HG02943 (cell line): ENCODE results near the gene APMAP.
"Not testable (repeated sequence)": the region's sequence is repeated elsewhere in the genome, so short reads cannot be mapped to it uniquely, and the experiment has no call there.

Source experiments
- ATAC-seq: cut with Tn5 transposase; IDR thresholded peaks from one replicate; pipeline ENCODE4 v1.9.1; 2021; ENCODE audit warnings: mild to moderate bottlenecking, low read depth, moderate library complexity; ENCODE audit not compliant: unreplicated experiment

Gene APMAP

GRCh38 chr20:24936526-24937407, 55.8 kb downstream of the APMAP start:
- no peak for ATAC-seq

DNA sequence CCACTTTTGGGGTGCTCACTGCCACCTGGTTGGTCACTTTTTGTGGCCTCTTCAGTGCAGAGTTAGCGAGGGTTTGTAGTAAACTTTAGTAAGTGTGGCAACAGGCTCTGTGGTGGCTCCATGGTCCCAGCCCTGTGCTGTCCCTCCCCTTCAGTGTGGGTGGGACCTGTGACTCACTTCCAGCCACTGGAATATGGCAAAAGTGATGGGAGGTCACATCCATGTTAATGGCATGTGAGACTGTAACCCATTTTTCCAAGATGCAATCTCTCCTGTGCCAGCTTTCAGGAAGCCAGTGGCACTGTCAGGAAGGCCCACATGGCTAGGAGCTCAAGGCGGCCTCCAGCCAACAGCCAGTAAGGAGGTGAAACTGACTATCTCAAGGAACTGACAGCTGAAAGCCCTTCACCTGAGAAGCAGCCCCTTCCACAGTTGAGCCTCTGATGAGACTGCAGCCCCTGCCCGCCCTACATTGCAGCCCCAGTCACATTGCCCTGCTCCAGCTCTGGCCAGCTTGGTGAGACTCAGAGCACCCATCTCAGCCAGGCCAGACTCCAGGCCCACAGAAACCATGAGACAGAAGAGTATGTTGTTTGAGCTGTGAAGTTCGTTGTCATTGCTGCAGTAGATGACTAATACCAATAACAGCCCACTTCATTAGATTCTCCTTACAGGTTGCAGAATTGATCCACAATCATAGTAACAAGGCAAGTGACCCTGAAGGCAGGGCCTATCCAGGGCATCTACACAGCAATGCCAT, 56.6 kb downstream of the APMAP start:
- ATAC-seq = no peak

DNA sequence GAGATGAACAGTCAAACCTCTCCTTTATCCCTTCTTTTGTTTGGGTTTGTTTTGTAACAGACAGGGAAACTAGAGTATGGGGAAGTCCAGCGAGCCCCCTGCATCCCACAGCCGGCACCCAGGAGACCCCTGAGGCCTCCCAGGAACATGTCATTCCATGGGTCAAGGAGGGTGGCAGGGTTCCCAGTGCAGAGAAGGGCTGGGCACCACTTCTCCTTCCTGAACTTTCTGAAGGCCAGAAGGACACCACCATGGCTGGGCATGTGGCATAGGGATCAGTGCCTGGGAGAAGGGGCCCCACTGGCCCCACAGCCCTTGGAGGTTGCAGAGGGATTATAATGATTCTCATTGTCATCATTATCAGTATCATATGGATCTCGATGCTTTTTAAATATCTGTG, 57.4 kb downstream of the APMAP start:
- no peak for ATAC-seq

GRCh38 chr20:24934716-24935115, 57.8 kb downstream of the APMAP start:
- no peak for ATAC-seq

DNA sequence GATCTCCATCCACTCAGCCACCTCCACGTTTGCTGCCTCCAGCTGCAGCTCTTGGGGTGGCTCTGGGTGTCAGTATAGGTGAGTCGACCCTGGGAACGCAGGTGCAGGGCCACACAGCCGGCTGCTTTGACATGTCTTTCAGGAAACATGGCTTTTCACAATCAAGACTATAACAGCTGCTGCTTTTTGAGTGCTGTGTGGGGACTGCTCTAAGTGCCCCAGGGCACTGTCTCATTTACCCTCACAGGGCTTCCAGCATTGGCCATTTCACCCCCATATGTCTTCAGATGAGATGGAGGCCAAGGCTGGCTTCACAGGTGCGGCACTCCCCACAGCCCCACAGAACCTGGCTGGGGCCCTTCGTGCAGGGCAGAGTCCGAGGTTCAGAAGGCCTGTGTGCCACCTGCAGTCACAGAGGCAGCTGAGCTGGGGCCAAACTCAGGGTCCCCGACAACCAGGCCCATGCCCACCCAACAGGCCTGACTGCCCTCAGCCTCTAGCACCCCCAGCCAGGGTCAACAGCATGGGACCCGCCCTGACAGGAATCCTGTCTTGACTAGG, 58.4 kb downstream of the APMAP start:
- no peak for ATAC-seq

DNA sequence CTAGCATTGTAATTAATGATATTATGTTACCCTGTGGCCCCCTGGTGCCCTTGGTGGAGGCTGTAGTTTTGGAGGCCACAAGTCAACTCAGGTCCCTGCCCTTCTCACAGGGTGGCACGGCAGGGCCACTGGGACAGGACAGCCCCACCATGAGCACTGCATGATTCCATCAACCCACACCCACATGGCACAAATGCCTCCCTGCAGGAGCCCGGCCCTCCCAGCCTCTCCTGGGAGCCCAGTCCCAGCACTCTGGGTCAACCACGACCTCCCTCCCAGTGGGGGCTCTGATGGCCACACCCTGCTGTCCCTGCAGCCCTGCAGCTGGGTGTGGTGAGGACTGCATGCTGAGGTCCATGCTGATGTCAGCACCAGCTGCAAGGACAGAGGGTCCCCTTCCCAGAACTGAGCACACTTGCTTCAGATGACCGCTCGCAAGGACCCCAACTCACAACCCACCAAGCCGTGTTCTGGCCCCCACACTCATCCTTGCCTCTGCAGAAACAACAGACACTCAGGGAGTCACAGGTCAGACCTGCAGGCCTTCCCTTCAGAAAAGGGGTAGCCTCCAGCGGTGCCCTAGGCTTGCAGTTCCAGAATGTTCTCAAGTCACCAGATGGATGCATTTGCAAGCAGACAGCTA, 59.2 kb downstream of the APMAP start:
- no peak for ATAC-seq

DNA sequence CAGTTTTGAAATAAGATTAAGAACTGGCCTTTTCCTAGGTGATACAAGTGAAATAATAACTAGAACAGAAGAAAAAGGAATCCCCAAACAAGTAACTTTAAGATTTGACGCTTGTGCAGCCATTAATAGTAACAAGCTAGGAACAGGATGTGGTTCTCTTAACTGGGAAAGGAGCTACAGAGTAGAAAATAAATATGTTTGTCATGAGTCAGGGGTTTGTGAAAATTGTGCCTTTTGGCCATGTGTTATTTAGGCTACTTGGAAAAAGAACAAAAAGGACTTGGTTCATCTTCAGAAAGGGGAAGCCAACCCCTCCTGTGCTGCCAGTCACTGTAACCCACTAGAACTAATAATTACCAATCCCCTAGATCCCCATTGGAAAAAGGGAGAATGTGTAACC, 60.7 kb downstream of the APMAP start:
- ATAC-seq = not testable (repeated sequence)

DNA sequence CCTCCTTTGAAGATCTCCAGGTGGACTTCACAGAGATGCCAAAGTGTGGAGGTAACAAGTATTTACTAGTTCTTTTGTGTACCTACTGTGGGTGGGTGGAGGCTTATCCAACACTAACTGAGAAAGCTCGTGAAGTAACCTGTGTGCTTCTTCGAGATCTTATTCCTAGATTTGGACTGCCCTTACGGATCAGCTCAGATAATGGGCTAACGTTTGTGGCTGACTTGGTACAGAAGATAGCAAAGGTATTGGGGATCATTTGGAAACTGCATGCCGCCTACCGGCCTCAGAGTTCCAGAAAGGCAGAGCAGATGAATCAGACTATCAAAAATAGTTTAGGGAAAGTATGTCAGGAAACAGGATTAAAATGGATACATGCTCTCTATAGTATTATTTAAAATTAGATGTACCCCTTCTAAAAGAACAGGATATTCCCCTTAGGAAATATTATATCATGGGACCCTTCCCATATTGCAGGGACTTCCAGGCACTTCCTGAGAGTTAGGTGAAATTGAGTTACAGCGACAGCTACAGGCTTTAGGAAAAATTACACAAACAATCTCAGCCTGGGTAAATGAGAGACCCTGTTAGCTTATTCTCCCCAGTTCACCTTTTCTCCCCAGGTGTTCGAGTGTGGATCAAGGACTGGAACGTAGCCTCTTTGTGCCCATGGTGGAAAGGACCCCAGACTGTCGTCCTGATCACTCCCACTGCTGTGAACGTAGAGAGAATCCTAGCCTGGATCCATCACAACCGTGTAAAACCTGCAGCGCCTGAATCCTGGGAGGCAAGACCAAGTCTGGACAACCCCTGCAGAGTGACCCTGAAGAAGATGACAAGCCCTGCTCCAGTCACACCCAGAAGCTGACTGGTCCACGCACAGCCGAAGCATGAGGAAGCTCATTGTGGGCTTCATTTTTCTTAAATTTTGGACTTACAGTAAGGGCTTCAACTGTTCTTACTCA, 61.5 kb downstream of the APMAP start:
- not testable (repeated sequence) for ATAC-seq

DNA sequence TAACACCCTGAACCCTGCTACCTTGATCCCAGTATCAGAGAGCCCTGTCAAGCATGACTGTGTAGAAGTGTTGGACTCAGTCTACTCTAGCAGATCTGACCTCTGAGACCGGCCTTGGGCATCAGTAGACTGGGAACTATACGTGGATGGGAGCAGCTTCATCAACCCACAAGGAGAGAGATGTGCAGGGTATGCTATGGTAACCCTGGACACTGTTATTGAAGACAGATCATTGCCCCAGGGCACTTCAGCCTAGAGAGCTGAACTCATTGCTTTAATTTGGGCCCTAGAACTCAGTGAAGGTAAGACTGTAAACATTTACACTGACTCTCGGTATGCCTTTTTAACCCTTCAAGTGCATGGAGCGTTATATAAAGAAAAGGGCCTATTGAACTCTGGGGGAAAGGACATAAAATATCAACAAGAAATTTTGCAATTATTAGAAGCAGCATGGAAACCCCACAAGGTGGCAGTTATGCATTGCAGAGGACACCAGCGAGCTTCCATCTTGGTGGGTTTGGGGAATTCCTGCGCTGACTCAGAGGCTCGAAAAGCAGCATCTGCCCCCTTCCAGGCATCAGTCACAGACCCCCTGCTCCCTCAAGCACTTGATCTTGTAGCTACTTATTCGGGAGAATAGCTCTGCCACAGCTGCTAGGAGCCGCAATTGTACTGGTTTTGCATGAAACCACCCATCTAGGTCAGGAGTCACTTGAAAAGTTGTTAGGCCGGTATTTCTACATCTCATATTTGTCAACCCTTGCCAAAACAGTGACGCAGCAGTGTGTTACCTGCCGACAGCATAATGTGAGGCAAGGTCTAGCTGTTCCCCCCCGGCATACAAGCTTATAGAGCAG, 62.5 kb downstream of the APMAP start:
- ATAC-seq = not testable (repeated sequence)

- ATAC-seq = not testable (repeated sequence)
These were observed 63.3 kb downstream of the APMAP start for GRCh38 chr20:24929259-24929658.

DNA sequence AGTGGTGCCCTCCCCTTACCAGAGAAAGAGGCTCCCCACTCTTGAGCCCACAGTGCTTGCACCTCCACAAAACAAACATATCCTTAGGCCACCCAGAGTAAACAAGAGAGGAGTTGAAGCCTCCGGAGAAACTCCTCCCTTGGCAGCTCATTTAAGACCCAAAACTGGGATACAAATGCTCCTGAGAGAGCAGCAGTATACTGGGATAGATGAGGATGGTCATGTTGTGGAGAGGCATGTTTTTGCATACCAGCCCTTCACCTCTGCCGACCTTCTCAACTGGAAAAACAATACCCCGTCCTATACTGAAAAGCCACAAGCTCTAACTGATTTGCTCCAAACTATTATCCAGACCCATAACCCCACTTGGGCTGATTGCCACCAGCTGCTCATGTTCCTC, 71.8 kb downstream of the APMAP start:
- ATAC-seq = not testable (repeated sequence)

GRCh38 chr20:24919665-24920064, 72.9 kb downstream of the APMAP start:
- not testable (repeated sequence) for ATAC-seq

- no peak for ATAC-seq
These were observed 73.7 kb downstream of the APMAP start for GRCh38 chr20:24918579-24919566.

DNA sequence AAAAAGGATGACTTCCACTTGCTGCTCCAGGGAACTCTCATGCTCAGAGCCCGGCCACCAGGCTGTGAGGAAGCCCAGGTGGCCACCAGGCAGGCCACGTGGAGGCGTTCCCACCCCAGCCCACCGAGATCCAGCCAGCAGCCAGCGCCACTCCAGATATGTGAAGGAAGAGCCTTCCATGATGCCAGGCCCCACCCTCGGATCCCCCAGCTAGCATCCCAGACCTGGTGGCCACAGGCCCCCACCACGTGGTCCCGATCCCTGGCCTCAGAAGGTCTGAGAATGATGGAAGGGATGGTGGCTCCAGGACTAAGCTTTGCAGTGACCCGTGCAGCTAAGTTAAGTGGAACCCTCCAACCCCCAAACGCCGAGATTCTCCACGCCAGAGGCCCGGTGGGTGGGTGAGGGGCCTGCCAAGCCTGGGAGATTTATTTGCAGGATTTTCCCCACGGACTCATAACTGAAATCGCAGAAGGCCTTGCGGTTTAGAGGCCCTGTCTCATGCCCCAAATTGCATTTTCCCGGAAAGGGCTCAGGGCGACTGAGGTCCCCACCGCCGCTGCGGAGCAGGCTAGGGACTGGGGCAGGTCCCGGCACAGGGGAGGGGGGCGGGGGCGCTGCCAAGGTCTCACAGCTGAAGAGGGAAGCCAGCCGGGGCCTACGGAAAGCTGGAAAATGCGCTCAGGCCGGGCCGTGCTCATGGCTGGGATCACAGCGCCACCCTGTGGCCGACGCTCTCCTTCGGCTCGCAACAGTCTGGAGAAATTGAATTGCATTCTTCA, 74.6 kb downstream of the APMAP start:
- ATAC-seq = no peak

GRCh38 chr20:24917056-24917455, 75.5 kb downstream of the APMAP start:
- ATAC-seq = no peak

DNA sequence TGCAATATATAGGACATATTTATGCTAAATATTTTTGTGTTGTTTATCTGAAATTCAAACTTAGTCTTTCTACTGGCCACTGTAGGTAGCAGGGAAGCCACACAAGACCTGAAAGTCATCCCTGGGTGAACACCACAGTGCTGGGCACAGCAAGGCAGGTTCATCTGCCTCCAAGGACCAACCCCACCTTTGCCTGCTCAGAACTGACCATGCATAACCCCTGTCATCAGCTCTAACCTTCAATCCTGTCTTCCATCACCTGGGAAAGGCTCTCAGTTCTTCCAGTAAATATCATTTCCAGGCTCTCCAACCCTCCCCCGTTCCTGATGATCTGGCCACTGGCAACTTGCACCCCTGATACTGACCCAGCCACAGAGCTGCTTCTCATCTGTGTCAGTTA, 76.1 kb downstream of the APMAP start:
- no peak for ATAC-seq

GRCh38 chr20:24915892-24916291, 76.7 kb downstream of the APMAP start:
- no peak for ATAC-seq
